PFSK-1 (cell line): ENCODE results near the gene ADAMTS9.

Experiments
- FOXP2 ChIP-seq: optimal IDR thresholded peaks from 2 replicates; pipeline ENCODE3; 2011; ENCODE audit warnings: borderline replicate concordance, control low read depth, inconsistent platforms; ENCODE audit not compliant: insufficient read depth; ENCODE audit errors: extremely low read length, extremely low read depth
- POLR2AphosphoS5 ChIP-seq: IDR thresholded peaks from 2 replicates; pipeline ENCODE4 v1.6.1; 2012; ENCODE audit warnings: low read depth, mild to moderate bottlenecking, control low read depth, low read length, moderate library complexity
- SIN3A ChIP-seq: IDR thresholded peaks from 2 replicates; pipeline ENCODE4 v1.6.1; 2012; ENCODE audit warnings: mild to moderate bottlenecking, low read length, moderate library complexity, borderline replicate concordance; ENCODE audit not compliant: insufficient read depth
- TAF1 ChIP-seq: IDR thresholded peaks from 2 replicates; pipeline ENCODE4 v1.6.1; 2012; ENCODE audit warnings: low read length, control low read depth, borderline replicate concordance; ENCODE audit not compliant: insufficient read depth
- TF ChIP-seq, protein P1 (sequence below), 2 experiments: IDR thresholded peaks; 2 replicates each; pipeline versions ENCODE4 v1.6.1 to v1.8.0; 2011 to 2012; ENCODE audit warnings: low read depth in 2 of 2, low read length in 2 of 2, control low read depth in 1 of 2, inconsistent platforms in 1 of 2, mild to moderate bottlenecking in 1 of 2, moderate library complexity in 1 of 2; ENCODE audit not compliant: insufficient read depth in 1 of 2

DNA sequence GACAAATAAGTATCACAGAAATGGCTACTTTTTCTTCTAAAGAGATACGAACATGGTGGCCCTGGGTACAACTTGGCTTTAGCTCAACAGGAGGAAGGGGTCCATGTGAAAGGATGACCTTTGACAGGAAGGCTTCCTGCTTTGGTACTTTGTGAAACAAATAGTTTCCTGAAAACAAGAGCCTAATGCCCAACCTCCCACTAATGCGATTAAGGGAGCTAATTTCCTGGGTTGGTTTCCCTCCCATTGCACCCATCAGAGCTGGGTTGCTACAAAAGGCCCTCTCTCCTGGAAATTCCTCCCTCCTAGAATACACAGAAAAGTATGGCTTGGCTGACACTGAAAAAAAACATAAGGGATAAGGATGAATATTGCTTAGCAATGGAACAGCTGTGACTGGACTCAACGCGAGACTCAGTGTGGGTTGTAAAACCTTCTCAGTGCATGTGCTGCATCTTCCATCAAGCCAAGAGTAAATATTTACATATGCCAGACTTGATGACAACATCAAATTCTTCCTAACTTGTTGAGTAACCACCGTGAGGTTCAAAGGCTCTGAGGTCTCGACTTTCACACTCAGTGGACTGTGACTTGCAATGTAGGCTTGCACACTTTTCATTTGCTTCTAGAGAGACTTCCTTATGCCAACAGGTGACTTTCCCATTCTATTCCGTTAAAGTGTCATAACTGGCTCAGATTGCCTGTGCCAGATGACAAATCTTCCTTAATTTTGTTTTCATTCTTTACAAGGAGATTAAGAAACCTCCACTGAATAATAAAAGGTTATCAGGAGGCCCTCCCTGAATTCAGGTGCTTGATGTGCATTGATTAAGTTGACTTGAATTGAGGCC, 60.1 kb downstream of the ADAMTS9 start:
- TF ChIP-seq POLR2AphosphoS5 (no peak), FOXP2 (no peak), TAF1 (no peak), SIN3A (no peak)
- TF ChIP-seq, protein P1, sequence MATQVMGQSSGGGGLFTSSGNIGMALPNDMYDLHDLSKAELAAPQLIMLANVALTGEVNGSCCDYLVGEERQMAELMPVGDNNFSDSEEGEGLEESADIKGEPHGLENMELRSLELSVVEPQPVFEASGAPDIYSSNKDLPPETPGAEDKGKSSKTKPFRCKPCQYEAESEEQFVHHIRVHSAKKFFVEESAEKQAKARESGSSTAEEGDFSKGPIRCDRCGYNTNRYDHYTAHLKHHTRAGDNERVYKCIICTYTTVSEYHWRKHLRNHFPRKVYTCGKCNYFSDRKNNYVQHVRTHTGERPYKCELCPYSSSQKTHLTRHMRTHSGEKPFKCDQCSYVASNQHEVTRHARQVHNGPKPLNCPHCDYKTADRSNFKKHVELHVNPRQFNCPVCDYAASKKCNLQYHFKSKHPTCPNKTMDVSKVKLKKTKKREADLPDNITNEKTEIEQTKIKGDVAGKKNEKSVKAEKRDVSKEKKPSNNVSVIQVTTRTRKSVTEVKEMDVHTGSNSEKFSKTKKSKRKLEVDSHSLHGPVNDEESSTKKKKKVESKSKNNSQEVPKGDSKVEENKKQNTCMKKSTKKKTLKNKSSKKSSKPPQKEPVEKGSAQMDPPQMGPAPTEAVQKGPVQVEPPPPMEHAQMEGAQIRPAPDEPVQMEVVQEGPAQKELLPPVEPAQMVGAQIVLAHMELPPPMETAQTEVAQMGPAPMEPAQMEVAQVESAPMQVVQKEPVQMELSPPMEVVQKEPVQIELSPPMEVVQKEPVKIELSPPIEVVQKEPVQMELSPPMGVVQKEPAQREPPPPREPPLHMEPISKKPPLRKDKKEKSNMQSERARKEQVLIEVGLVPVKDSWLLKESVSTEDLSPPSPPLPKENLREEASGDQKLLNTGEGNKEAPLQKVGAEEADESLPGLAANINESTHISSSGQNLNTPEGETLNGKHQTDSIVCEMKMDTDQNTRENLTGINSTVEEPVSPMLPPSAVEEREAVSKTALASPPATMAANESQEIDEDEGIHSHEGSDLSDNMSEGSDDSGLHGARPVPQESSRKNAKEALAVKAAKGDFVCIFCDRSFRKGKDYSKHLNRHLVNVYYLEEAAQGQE (IDR thresholded peaks at IDR 0.05; ENCODE audit: insufficient read depth in 1 of 2, low read depth in 2 of 2, low read length in 2 of 2), result no peak
